Stimulated activated CD4-positive, alpha-beta T cell treated with anti-CD3 and anti-CD28 coated beads, Interleukin-15, amount 100 ng/mL, for 48 hours (primary cell): Measurements from ENCODE around the gene NCOR1.
"Not testable (repeated sequence)": the region's sequence is repeated elsewhere in the genome, so short reads cannot be mapped to it uniquely, and the experiment has no call there.

Experiments used
- DNase-seq, 2 donors: peaks; one replicate each; pipeline ENCODE4 v3.0.0-alpha.2; 2020; ENCODE audit warnings: low read depth in 2 of 2

NCOR1 gene

DNA sequence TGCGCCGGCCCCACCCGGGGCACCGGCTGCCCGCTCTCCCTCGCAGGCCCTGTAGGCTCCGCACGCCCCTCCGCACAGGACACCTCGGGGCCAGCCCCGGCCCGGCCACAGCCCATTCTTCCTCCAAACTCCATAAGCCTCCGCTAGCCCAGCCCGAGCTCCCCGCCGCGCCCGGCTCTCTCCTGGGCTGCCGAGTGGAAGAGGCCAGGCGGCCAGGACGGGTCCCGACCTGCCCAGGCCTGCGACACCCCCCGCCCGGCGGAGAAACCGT lies 397 bp downstream of the NCOR1 start:
- peak in 1 of 2 donors; percentile 11 for DNase-seq

DNA sequence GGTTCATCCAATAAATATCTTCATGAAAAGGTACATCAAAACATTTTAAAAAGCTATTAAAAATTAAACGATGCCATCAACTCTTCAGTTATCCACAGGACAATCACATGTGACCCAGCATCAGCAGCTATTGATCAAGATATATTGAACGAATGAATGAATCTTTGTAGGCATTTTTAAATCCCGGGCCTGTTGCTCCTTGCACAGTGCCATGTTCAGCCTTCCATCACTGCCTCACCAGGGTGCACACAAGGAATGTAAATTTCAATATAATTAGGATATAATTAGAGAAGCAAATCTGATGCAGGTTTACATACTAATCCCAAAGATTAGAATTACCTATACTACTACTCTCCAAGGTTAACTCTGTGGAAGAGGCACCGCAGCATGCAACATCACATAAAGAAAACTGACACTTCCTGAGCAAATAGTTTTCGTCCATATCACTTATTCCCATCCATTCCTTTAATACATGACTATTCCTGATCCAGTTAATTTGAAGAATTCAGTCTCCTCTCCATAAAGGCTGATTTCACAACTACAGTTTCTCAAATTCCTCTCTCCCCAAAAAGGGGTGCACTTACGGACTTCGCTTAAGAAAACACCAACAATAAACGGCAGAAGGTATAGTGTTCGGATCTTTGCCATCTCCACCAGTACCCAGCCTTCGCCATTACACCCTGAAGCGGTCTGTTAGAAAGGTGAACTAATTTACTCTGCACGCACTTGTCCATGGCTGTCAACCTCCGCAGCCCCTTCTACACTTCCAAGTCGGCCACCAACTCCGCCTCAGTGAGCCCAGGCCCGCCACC lies 938 bp downstream of the NCOR1 start:
- DNase-seq, result no peak

DNA sequence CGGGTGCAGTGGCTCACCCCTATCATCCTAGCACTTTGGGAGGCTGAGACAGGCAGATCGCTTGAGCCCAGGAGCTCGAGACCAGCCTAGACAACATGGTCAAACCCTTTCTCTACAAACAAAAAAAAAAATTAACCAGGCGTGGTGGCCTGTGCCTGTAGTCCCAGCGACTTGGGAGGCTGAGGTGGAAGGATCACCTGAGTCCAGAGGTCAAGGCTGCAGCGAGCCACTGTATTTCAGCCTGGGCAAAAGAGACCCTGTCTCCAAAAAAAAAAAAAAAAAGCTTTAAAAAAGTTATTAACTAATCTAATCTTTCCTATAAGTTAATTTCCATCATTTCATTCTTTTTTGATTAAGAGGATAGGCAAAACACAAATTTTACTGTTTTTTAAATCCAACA lies 2.5 kb downstream of the NCOR1 start:
- no peak for DNase-seq

DNA sequence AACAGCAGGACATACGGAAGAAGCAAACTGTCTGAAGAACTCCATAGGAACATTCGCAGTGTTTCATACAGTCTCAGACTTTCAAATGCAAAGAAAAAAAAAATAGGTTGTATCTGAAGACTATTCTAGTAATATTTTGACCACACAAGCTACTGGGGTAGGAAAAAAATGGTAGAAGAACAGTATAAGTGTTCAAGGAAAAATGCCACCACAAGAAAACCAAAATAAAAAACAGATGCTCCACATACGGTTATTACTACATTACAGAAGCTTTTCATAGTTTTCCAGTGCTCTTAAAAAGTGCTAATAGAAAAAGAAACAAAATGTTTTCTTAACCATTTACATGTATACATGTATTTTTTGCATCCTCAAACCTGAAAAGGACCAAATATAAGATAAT lies 3.7 kb downstream of the NCOR1 start:
- DNase-seq, result no peak

DNA sequence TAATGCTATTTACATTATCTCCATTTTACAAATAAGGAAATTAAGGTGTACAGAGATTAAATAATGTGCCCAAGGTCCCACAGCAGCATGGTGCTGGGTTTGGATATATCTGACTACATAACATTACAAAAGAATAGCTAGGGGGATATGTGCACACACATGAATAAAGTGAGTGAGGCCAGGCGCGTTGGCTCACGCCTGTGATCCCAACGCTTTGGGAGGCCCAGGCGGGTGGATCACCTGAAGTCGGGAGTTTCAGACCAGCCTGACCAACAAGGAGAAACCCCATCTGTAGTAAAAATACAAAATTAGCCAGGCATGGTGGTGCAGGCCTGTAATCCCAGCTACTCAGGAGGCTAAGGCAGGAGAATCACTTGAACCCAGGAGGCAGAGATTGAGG lies 10.6 kb downstream of the NCOR1 start:
- DNase-seq, result not testable (repeated sequence)

DNA sequence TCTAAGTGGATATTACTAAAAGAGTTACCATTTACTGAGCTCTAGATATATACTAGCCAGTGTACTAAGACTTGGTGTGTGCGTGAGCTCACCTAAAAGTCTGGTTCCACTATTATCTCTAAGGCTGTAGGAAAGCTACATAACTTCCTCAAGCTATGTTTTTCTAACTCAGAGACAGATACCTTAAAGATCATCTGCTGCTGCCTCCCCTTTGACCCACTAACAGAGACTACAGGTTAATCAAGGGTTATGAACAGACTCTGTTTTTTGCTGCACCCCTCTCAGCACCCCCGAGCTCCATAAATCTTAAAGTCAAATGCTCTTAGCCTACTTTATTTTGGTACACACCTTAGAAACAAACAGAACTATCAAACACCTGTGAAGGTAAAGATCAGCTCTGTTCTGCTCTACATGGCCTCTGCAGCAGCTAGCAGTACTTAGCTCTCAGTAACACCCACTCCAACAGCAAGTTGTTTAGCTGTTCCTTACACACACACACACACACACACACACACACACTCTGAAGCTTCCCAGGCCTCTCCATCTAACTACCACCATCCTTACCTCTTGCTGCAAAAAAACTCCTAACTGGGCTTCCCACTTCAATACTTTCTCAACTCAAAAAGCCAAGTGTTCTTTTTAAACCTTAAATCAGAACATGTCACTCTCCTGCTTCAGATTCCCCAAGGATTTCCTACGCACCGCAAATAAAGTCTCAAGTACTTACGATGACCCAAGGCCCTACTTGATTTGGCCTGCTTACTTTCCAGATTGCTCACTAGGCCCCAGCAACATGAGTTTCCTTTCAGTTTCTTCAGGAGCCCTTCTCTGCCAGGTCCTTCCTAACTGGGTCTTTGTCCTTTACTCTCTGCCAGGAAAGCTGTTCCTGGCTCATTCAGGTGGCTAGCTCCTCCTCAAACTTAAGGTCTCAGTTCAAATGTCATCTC lies 12.5 kb downstream of the NCOR1 start:
- DNase-seq, result not testable (repeated sequence)

DNA sequence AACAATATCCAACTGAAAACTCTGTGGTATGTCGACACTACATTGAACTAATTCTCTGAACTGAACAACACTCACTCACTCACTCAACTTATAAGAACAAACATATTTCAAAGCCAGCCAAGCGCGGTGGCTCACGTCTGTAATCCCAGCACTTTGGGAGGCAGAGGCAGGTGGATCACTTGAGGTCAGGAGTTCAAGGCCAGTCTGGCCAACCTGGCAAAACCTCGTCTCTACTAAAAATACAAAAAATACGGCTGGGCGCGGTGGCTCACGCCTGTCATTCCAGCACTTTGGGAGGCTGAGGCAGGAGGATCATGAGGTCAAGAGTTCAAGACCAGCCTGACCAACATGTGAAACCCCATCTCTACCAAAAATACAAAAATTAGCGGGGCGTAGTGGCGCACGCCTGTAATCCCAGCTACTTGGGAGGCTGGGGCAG lies 13.6 kb downstream of the NCOR1 start:
- DNase-seq, result not testable (repeated sequence)

DNA sequence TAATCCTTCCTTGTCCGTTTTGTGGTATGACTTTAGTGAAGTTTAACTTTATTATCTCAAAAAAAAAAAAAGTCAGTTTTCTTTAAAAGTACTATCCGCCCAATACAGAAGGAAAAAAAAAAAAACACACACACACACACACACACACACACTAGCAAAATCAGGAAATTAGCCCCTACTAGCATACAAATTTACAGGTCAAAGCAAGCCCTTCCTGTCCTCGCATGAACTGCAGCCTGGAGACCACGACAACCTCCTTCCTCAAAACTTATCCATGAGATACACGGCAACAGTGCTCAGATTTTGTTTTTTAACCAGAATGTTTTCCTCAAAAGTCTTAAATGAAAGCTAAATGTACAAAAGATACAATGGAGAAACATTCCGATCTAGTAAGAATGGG lies 16.2 kb downstream of the NCOR1 start:
- no peak for DNase-seq

DNA sequence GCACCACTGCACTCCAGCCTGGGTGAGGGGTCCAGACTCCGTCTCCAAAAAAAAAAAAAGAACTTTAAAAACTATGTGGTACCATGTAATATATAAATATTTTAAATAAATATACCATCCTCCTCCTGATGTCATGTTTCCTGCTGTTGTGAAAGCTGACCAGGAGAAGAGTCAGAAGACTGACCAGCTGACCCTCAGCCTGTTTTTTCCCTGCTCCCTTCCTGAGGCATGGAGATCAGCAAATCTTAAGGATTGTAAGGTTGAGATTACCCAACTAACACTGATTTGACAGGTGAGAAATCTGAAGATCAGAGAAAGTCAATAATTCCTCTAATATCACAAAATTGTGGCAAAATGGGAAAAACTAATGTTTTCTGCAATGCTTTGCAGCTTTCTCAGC lies 18.1 kb downstream of the NCOR1 start:
- no peak for DNase-seq

DNA sequence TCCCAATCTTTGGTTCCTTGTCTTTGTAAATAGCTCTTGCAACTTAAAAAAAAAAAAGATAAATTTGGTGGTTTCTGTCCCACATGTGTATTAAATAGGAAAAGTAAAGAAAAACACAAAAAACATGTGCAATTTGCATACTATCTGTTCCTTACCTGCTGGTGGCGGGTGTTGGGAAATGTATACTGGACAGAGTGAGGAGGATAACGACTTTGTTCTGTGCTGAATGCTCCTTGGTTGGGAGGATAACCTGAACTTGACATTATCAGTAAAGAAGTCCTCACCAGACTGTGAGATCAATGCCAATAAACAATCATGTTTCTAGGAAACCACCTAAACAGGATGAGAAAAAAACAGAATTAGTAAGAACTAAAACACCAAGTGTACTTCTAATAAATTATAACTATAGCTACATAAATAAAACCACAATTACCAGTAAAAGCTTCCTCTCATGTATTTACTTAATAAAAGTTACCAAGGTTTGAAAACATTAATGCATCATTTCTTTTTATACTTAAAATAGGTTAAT lies 21.0 kb downstream of the NCOR1 start:
- DNase-seq, result not testable (repeated sequence)

DNA sequence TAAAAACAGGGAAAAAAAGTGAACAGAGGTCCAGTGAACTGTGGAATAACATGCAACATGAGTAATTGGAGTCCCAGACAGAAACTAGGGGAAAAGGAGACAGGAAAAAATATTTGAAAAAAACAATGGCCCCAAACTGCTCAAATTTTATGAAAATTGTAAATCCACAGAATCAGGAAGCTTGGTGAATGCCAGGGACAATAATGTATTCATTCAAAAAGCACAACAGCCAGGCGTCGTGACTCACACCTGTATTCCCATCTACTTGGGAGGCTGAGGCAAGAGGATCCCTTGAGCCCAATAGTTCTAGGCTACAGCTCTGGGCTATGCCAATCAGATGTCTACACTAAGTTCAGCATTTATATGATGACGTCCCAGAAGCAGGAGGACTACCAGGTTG lies 23.7 kb downstream of the NCOR1 start:
- no peak for DNase-seq

DNA sequence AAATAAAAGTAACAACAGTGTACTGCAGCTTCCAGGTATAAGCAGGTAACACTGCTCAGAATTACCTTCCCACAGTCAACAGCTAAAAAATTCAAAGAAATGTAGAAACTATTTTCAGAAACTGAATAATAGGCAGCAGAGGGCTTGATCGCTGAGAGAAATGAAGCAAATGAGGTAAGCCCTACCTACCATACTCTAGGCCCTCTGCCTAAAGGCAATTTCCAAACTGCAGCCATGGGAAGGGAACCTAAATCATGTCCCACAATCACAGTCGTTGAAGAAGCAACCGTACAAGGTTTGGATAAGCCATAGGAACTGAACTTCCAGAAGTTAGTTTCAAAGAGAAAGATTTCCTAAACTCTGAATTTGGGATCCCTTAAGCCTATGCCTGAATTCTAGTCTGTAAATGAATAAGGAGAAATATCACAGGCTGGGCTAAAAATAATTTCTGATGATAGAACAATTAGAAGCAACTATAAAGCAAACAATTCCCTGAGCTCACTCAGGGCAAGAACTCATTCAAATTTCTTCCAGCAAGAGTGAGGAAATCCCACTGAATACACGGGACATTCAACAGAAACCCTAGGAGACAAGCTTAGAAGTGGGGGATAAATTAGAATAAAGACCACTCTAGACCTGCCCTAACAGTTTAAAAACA lies 24.5 kb downstream of the NCOR1 start:
- no peak for DNase-seq

DNA sequence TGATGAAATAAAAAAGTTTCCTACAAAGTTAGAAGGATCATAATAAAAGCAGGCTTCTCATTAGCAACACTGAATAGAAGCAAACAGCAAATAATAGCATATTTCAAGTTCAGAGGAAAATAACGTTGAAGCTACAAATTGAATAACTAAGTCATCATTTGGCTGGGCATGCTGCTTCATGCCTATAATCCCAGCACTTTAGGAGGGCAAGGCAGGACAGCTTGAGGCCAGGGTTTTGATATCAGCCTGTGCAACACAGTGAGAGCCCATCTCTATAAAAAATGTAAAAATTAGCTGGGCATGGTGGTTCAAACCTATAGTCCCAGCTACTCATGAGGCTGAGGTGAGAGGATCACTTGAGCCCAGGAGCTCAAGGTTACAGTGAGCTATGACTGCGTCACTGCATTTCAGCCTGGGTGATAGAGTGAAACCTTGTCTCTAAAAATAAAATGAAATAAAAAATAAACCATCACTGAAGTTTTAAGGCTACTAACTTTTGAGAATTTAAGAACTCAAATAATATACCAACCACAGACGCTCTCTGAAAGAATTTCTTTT lies 25.5 kb downstream of the NCOR1 start:
- no peak for DNase-seq

DNA sequence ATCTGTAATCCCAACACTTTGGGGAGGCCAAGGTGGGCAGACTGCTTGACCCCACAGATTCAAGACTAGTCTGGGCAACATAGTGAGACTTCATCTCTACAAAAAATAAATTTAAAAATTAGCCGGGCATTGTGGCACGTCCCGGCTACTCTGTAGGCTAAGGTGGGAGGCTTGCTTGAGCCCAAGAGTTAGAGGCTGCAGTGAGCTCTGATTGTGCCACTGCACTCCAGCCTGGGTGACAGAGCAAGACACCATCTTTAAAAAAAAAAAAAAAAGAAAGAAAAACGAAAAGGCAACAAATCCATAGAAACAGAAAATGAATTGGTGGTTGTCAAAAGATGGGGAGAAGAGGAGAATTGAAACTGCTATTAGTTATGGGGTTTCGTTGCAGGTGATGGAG lies 27.7 kb downstream of the NCOR1 start:
- DNase-seq, result no peak

DNA sequence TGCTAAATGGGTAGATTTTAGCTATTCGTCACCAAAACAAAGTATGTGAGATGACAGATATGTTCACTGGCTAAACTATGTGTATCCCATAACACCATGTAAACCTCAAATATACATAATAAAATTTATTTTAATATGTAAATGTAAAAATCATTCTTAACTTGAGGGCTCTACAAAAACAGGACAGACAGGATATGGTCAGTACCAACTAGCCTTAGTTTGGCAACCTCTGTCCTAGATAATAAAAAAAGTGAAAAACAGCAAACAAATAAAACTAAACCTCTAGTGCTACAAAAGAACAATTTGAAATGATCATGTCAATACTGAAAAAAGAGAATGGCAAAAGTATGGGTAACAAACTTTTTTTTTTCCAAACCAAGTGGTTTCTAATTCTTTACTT lies 33.8 kb downstream of the NCOR1 start:
- no peak for DNase-seq

DNA sequence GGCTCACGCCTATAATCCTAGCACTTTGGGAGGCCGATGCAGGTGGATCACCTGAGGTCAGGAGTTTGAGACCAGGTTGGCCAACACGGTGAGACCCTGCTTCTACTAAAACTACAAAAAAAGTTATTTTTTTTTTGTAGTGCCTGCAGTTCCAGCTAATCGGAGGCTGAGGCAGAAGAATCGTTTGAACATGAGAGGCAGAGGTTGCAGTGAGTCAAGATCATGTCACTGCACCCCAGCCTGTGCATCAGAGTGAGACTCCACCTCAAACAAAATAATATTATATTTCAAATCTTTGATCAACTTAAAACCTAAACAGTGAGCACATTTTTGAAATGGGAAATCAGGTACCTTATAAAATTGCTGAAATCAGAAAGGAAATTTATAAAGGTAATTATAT lies 36.5 kb downstream of the NCOR1 start:
- DNase-seq, result no peak

DNA sequence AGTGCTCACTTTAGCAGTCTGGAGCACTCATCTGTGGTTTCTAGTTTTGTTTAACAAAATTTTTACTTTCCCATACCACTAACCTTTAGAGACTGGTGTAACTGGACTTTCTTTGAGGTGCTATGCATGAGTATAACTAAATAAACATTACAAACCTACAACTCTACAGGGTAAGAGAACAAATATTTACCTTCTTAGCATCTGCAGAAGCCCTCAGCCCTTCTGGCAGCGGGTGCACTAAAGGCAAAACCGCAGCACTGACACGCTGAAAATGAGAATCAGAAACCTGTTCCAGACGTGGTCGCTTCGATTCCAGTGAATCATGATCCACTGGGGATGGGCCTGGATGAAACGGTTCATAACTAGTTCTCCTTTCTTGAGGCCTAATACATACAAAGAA lies 43.7 kb downstream of the NCOR1 start:
- DNase-seq, result no peak

DNA sequence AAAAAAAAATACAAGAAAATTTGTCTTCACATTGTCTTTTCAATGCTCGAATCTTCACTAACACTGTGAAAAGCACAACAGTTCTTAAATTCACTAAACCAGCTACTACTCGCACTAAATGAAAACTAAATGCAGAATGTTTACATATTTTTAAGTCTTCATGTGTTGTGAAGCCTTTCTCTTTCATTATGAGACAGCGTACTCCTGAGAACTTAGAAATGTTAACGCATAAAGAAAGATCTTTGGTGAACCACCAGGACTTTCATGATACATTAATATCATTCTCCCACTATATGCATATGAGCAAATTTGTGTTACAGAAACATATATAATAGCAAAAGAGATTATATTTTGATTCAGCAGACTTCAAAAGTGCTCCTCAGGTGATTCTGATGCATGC lies 48.6 kb downstream of the NCOR1 start:
- DNase-seq, result not testable (repeated sequence)

DNA sequence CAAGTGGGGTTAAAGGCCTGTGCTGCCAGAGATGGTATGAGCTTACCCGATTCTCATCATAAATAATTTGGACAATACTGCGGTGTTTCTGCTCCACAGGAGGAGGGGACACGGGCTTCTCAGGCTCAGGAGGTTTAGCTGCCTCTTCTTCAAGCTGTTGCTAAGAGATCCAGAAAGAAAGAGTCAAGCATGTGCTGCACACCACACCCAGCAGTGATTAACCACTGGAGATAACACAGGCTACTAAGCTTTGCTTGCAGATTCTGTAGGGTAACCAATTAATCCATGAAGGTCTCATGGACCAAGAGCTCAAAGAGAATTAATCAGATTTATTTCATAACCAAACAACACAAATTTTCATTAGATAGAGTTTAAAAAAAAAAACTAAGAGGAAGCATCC lies 56.6 kb downstream of the NCOR1 start:
- no peak for DNase-seq

DNA sequence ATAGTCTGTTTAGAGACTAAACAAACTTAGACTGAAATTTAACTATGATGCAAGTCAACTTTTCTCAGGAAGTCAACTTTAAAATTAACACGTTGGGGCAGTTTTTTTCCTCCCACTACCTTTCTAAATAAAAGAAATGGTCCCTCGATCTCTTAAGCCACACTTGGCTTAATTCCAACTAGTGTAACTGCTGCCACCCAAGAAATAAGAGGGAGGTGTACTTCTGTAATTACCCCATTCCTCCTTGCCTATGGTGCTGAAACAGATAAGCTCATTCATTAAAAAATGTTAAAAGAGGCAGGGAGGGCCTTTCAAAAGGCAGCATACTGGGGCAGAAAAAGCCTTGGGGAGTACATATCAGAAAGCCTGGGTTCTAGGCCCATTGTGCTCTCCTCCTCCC lies 59.8 kb downstream of the NCOR1 start:
- DNase-seq, result no peak

DNA sequence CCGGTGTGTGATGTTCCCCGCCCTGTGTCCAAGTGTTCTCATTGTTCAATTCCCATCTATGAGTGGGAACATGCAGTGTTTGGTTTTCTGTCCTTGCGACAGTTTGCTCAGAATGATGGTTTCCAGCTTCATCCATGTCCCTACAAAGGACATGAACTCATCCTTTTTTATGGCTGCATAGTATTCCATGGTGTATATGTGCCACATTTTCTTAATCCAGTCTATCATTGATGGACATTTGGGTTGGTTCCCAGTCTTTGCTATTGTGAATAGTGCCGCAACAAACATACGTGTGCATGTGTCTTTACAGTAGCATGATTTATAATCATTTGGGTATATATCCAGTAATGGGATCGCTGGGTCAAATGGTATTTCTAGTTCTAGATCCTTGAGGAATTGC lies 63.0 kb downstream of the NCOR1 start:
- not testable (repeated sequence) for DNase-seq

DNA sequence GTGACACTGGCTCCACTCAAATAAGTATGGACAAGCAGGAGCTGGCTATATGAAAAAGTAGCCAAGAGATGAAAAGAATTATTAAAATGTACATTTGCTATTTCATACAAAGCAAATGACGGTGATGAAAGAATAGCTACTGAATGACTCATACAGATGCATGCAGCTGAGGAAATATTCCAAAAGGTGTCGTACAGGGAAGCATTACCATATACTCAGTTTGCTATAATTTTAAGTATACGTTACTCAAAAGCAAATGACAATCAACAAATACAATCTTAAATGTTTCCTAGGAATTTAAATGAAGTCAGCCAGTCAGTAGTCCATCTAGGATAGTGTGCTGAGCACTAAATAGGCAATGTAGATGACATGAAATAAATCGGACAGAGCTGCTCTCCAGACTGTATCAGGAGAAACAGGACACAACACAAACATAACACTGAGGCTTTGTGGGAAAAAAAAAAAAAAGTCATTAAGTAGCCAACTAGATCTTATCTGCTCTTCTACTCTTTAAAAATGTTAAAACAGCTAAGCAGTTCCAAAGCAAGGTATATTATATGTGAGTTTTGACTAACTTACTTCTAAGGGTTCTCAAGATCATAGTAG lies 65.0 kb downstream of the NCOR1 start:
- DNase-seq, result no peak
